HL-60/S4 (cell line): Measurements from ENCODE around the gene PAM16.
"Not testable (repeated sequence)": the region's sequence is repeated elsewhere in the genome, so short reads cannot be mapped to it uniquely, and the experiment has no call there.

Source experiments
- in situ Hi-C: fragments of 300-500 bp; cut with MboI; formaldehyde crosslinking; loops from 2 replicates; pipeline ENCODE4 v1.14.3; 2022; ENCODE audit warnings: low sequenced_read_pairs

PAM16 gene

GRCh38 chr16:4336701-4337539, 14.2 kb downstream of the PAM16 start:
- in situ Hi-C loops, result no loop called here

- in situ Hi-C loops, result no loop called here
These were observed 16.2 kb downstream of the PAM16 start for GRCh38 chr16:4334724-4335495.

- in situ Hi-C loops, result not testable (repeated sequence)
These were observed 17.4 kb downstream of the PAM16 start for GRCh38 chr16:4333714-4334113.

GRCh38 chr16:4333308-4333638, 17.8 kb downstream of the PAM16 start:
- in situ Hi-C loops, result no loop called here

- in situ Hi-C loops, result no loop called here
These were observed 18.4 kb downstream of the PAM16 start for GRCh38 chr16:4332623-4333307.

GRCh38 chr16:4332083-4332482, 19.0 kb downstream of the PAM16 start:
- in situ Hi-C loops, result no loop called here

GRCh38 chr16:4330277-4330874, 20.7 kb downstream of the PAM16 start:
- in situ Hi-C loops, result no loop called here

GRCh38 chr16:4328782-4329775, 22.0 kb downstream of the PAM16 start:
- in situ Hi-C loops, result loop anchor here (5.0 kb wide), 1 partner anchor 37 kb away; no protein-coding TSS in a partner anchor

GRCh38 chr16:4328046-4328781, 22.9 kb downstream of the PAM16 start:
- in situ Hi-C loops, result loop anchor here (5.0 kb wide), 1 partner anchor 36 kb away; no protein-coding TSS in a partner anchor

GRCh38 chr16:4327386-4328045, 23.6 kb downstream of the PAM16 start:
- in situ Hi-C loops, result loop anchor here (5.0 kb wide), 1 partner anchor 35 kb away; no protein-coding TSS in a partner anchor

GRCh38 chr16:4325253-4325758, 25.8 kb downstream of the PAM16 start:
- in situ Hi-C loops, result loop anchor here (5.0 kb wide), 1 partner anchor 33 kb away; no protein-coding TSS in a partner anchor

GRCh38 chr16:4324492-4325252, 26.4 kb downstream of the PAM16 start:
- in situ Hi-C loops, result loop anchor here (5.0 kb wide), 1 partner anchor 32 kb away; no protein-coding TSS in a partner anchor

GRCh38 chr16:4323845-4324488, 27.2 kb downstream of the PAM16 start:
- in situ Hi-C loops, result no loop called here

GRCh38 chr16:4323071-4323844, 27.9 kb downstream of the PAM16 start:
- in situ Hi-C loops, result no loop called here

- in situ Hi-C loops, result no loop called here
These were observed 28.7 kb downstream of the PAM16 start for GRCh38 chr16:4322121-4323052.
